Measurements from ENCODE around the gene BRD1.
A peak's percentile ranks its signal among the peaks of the same experiment; 100 is the strongest.
"Not testable (repeated sequence)": the region's sequence is repeated elsewhere in the genome, so short reads cannot be mapped to it uniquely, and the experiment has no call there.

The BRD1 gene

GRCh38 chr22:49762571-49762970 lies 65.1 kb downstream of the BRD1 start:
- not testable (repeated sequence) for H3K27me3 Mint-ChIP-seq, H3K4me3 Mint-ChIP-seq, H3K9me3 Mint-ChIP-seq, H3K36me3 Mint-ChIP-seq, H3K27ac Mint-ChIP-seq, DNase-seq
- CTCF ChIA-PET = interaction anchor here (0.9 kb wide), 1 partner anchor 268 kb away, joined by 3 read pairs; no protein-coding TSS in a partner anchor
- peaks cover 19% of the 10 kb centered on the region for H3K4me1 Mint-ChIP-seq

DNA sequence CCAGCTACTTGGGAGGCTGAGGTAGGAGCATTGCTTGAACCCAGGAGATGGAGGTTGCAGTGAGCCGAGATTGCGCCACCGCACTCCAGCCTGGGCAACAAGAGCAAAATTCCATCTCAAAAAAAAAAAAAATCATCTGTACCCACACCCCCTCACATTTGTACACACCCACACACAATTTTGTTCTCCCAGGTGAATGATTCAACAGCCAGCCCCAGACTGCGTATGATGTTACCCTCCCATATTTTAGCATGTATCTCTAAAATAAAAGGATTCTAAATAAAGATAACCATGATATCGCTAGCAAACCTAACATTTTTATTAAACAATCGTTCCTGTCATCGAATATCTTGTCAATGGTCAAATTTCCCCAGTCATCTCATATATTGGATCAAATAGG lies 65.8 kb downstream of the BRD1 start:
- Mint-ChIP-seq H3K4me3 (no peak overlapping the region), H3K9me3 (peaks cover 1% of the 10 kb centered on the region)

DNA sequence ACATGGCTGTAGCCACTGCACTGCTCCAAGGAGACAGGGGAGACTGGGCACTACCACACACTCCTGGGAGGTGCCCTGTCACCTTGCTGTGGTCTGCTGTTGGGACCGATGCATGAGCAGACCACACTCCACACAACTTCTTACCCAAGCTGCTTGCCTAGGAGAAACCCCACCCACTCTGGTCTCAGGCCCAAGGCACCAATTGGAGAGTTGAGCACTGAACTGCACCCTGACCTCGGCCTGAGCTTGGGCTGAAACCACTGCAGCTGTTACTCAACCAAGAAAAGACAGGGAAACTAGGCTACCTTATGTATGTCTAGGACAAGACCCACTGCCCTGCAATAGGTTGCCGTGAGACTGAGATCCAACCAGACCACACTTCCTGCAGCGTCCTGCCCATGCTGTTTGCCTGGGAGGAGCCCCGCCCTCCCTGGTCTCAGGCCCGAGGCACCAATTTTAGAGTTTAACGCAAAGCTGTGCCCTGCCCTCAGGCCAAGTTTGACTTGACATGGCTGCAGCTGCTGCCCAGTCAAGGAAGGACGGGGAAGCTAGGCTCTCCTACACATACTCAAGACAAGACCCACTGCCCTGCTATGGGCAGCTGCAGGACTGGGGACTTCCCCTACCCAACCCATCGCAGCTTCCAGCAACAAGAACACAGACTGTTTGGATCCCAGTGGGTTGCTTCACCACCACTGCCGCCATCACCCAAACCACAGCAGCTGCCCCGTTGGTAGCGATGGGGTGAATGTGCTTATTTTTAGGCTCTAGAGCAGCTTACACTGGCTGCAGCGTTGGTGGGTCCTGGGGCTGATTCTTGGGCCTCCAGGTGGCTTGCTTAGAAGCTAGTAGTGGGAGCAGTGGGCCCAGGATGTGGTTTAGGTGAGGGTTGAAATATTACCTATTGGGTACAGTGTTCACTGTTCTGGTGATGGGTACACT lies 66.8 kb downstream of the BRD1 start:
- Mint-ChIP-seq H3K36me3 (no peaks in the 10 kb centered on the region), H3K27me3 (peaks cover 6% of the 10 kb centered on the region), H3K4me3 (no peak overlapping the region), H3K27ac (no peak overlapping the region), H3K4me1 (peaks cover 19% of the 10 kb centered on the region), H3K9me3 (no peaks in the 10 kb centered on the region)
- CTCF ChIA-PET = interaction anchor here (0.9 to 1.0 kb wide), 2 partner anchors 35 to 233 kb away, joined by 3 read pairs; no protein-coding TSS in a partner anchor
- DNase-seq = peak; percentile 38

More for the DNA sequence above, 65.8 kb downstream of the BRD1 start:
- H3K4me1 Mint-ChIP-seq = peaks cover 19% of the 10 kb centered on the region
- CTCF ChIA-PET = interaction anchor here (0.9 to 1.0 kb wide), 2 partner anchors 232 to 269 kb away, joined by 3 read pairs; no protein-coding TSS in a partner anchor
- no peak overlapping the region for H3K27ac Mint-ChIP-seq
- H3K27me3 Mint-ChIP-seq = peaks cover 3% of the 10 kb centered on the region
- DNase-seq = no peak
- no peaks in the 10 kb centered on the region for H3K36me3 Mint-ChIP-seq

GRCh38 chr22:49760280-49760629 lies 67.4 kb downstream of the BRD1 start:
- peaks cover 6% of the 10 kb centered on the region for H3K27me3 Mint-ChIP-seq
- no peaks in the 10 kb centered on the region for H3K36me3 Mint-ChIP-seq
- peaks cover 19% of the 10 kb centered on the region for H3K4me1 Mint-ChIP-seq
- no peak overlapping the region for H3K4me3 Mint-ChIP-seq
- H3K27ac Mint-ChIP-seq = no peak overlapping the region
- no peaks in the 10 kb centered on the region for H3K9me3 Mint-ChIP-seq
- DNase-seq = no peak
- CTCF ChIA-PET = no interaction called here

DNA sequence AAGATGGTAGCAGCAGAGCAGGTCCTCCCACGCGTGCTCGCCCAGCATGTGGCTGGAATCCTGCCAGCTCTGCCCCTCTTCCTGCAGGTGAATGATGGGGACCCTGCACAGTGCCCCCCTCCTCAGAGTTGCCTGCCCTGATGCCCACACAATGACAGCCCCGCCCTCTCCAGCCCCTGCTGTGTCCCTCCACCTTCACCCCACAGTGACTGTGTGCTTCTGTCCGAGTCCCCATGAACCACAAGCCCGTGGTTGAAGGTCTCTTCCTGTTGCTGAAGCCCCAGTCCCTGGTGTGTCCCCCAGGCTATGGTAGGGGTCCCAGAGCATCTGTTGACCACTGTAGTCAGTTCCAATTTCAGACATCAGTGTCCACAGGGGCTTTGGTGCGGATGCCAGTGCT lies 71.0 kb downstream of the BRD1 start:
- CTCF ChIA-PET = no interaction called here
- H3K27ac Mint-ChIP-seq = no peak overlapping the region
- DNase-seq = no peak
- H3K4me1 Mint-ChIP-seq = peaks cover 14% of the 10 kb centered on the region
- H3K27me3 Mint-ChIP-seq = peaks cover 6% of the 10 kb centered on the region
- no peaks in the 10 kb centered on the region for H3K36me3 Mint-ChIP-seq
- H3K9me3 Mint-ChIP-seq = no peaks in the 10 kb centered on the region
- H3K4me3 Mint-ChIP-seq = no peak overlapping the region

- Mint-ChIP-seq H3K4me3 (no peak overlapping the region), H3K9me3 (no peaks in the 10 kb centered on the region), H3K27me3 (peaks cover 6% of the 10 kb centered on the region), H3K36me3 (no peaks in the 10 kb centered on the region), H3K4me1 (peaks cover 12% of the 10 kb centered on the region), H3K27ac (no peak overlapping the region)
- DNase-seq = no peak
- CTCF ChIA-PET = no interaction called here
Observed at GRCh38 chr22:49756201-49756600, 71.5 kb downstream of the BRD1 start.

DNA sequence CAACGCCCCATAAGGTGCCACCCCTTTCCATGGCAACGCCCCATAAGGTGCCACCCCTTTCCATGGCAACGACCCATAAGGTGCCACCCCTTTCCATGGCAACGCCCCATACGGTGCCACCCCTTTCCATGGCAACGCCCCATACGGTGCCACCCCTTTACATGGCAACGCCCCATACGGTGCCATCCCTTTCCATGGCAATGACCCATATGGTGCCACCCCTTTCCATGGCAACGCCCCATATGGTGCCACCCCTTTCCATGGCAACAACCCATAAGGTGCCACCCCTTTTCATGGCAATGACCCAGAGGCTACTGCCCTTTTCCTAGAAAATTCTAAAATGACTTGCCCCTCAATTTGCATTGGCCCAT lies 72.1 kb downstream of the BRD1 start:
- Mint-ChIP-seq H3K4me1 (peaks cover 6% of the 10 kb centered on the region), H3K36me3 (no peaks in the 10 kb centered on the region), H3K4me3 (no peak overlapping the region), H3K27ac (no peak overlapping the region), H3K27me3 (peaks cover 6% of the 10 kb centered on the region), H3K9me3 (no peaks in the 10 kb centered on the region)
- no peak for DNase-seq
- CTCF ChIA-PET = no interaction called here

DNA sequence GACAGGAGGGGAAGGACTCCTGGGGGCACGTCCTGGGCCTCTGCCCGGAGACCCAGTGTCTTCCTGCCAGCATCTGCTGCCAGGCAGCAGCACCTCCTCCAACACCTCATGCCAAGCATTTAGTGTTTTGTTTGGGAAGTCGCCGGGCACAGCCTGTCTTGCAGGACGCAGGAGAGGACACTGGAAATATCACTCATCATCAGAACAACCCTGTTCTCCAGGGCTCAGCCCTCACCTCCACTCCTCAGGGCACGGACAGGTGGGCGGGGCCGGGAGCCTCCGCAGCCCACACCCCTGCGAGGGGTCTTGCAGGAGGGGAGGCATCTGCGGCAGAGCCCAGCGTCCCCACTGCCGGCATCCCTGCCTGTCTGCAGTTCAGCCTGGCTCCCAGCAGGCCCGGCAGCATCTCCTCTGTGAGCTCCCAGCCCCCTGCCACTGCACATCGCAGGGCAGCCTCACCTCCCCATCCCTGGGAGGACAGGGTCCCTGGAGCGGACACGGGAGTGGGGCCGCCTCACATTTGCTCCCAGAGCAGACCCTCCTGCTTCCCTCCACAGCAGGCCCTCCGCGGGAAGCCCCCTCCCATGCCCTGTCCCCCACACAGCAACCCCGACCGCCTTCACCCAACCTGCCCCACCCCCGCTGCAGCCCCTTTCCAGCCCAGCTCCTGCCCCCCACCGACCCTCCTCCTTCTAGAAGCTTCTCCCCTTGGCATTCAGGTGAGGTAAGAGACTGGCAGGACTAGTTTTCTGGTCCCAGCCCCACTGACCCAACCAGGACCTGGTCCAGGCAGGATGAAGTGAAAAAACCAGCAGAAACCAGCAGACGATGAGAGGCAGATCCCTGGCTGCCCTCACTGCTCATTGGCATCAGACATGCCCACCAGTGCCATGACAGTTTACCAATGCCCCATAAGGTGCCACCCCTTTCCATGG lies 72.7 kb downstream of the BRD1 start:
- DNase-seq = no peak
- CTCF ChIA-PET = no interaction called here
- Mint-ChIP-seq H3K9me3 (no peaks in the 10 kb centered on the region), H3K36me3 (no peaks in the 10 kb centered on the region), H3K27me3 (peaks cover 6% of the 10 kb centered on the region), H3K4me3 (no peak overlapping the region), H3K4me1 (no peaks in the 10 kb centered on the region), H3K27ac (no peak overlapping the region)

DNA sequence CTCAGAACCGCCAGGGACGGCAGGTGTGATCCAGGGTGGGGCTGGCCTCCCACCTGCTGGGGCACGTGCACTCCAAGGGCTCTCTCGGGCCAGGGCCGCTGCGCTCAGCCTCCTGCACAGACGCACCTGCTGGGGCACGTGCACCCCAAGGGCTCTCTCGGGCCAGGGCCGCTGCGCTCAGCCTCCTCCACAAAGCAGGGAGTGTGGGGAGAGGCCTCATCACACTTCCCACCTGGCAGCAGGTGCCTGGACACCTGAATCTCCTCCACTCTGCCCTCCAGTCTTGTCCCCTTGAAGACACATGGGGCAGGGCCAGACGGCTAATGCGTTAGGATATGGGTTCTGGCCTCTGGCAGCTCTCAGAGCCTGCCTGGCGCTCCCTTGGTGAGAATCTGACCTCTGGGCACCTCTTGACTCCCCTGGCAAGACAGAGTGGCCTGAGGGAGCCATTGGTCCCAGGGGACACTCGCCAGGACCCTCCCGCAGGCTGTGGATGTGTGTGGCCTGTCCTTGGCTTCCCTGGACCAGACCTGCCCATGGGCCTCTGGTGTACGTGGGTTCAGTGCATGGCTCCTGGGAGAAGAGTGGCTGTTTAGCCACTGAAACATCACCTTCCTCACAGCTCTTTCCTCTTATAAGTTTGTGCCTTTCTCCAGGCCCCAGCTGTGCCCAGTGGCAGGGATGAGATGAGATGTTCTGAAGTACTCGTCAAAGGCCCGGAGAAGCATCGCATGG lies 73.5 kb downstream of the BRD1 start:
- Mint-ChIP-seq H3K36me3 (no peaks in the 10 kb centered on the region), H3K27me3 (peaks cover 8% of the 10 kb centered on the region), H3K4me3 (no peak overlapping the region), H3K9me3 (no peaks in the 10 kb centered on the region), H3K27ac (no peak overlapping the region), H3K4me1 (no peaks in the 10 kb centered on the region)
- no peak for DNase-seq
- CTCF ChIA-PET = no interaction called here

DNA sequence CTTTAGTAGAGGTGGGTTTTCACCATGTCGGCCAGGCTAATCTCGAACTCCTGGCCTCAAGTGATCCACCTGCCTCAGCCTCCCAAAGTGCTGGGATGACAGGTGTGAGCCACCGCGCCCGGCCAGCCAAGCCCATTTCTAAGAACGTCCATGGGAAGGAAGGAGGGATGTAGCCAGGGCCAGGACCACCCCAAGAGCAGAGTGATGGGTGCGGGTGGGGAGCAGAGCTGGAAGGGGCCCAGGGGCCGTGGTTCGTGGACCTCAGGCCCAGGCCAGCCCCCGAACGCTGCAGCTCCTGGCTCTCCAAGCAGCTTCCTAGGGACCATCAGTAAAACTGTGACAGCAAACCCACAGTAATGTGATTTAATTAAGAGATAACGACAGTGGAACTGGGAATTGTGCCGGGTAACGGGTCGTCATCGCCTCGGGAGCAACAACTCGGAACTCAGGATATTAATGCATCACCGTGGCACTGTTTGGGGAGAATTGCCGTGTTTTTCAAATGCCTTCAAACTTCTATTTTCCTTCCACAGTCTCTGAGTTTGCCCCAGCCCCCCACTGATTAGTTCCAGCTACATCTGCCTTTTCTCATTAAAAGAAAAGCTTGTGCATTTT lies 74.3 kb downstream of the BRD1 start:
- H3K9me3 Mint-ChIP-seq = no peaks in the 10 kb centered on the region

DNA sequence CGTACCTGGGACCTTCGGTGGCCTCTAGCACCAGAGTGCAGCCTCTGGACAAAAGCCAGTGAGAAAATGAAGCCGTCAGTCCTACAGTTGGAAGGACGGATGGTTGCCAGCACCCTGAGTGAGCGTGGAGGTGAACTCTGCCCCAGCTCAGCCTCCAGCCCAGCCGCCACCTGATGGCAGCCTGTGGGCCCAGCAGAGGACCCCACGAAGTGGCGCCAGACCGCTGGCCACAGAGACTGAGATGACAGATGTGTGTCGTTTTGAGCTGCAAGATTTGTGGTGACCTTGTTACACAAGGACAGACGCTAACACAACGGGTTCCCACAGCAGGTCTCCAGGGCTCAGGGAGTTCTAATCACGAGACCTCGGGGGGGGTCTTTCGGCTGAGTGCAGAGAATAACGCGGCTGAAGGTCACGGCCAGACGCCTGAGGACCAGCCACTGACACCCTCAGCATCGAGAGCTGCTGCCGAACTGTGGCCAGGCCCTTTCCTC lies 75.0 kb downstream of the BRD1 start:
- DNase-seq = no peak
- no peaks in the 10 kb centered on the region for H3K36me3 Mint-ChIP-seq

More for the DNA sequence above, 74.3 kb downstream of the BRD1 start:
- Mint-ChIP-seq H3K27me3 (peaks cover 15% of the 10 kb centered on the region), H3K36me3 (no peaks in the 10 kb centered on the region), H3K4me1 (no peaks in the 10 kb centered on the region), H3K4me3 (no peak overlapping the region), H3K27ac (no peak overlapping the region)
- CTCF ChIA-PET = no interaction called here
- no peak for DNase-seq

DNA sequence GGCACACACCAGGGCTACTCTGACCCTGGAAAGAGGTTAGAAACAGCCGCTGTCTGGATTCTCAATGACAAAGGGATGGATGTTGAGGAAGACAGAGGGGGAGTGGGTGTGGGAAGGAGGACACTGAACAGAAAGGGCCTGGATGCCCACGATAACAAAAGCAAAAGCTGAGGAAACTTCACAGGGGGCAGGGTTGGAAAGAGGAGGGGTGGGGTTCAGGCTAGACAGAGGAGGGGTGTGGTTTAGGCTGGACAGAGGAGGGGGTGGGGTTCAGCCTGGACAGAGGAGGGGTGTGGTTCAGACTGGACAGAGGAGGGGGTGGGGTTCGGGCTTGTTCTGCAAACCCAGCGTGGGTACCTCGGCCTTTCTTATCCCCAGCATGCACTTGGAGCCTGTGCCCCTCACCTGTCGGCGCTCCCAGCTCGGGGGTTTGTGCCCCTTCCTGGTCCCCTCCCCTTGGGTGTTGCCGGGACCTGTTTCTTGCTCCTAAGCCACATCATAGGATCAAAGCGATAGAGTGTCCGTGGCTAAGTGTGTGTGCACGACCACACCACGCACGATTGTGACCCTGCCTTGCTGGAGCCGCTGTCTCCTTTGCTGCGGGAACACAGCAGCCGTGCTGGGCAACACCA lies 75.6 kb downstream of the BRD1 start:
- DNase-seq = no peak
- H3K36me3 Mint-ChIP-seq = no peaks in the 10 kb centered on the region
- no peak overlapping the region for H3K27ac Mint-ChIP-seq
- H3K27me3 Mint-ChIP-seq = peaks cover 19% of the 10 kb centered on the region
- H3K9me3 Mint-ChIP-seq = peaks cover 10% of the 10 kb centered on the region
- CTCF ChIA-PET = no interaction called here
- H3K4me1 Mint-ChIP-seq = no peaks in the 10 kb centered on the region
- no peak overlapping the region for H3K4me3 Mint-ChIP-seq

More for the DNA sequence above, 75.0 kb downstream of the BRD1 start:
- H3K9me3 Mint-ChIP-seq = peaks cover 5% of the 10 kb centered on the region
- peaks cover 18% of the 10 kb centered on the region for H3K27me3 Mint-ChIP-seq
- H3K4me3 Mint-ChIP-seq = no peak overlapping the region
- H3K27ac Mint-ChIP-seq = no peak overlapping the region
- H3K4me1 Mint-ChIP-seq = no peaks in the 10 kb centered on the region
- CTCF ChIA-PET = no interaction called here

- no peaks in the 10 kb centered on the region for H3K36me3 Mint-ChIP-seq
- no peak for DNase-seq
- peaks cover 14% of the 10 kb centered on the region for H3K9me3 Mint-ChIP-seq
- H3K27me3 Mint-ChIP-seq = peaks cover 13% of the 10 kb centered on the region
- H3K4me1 Mint-ChIP-seq = no peaks in the 10 kb centered on the region
- CTCF ChIA-PET = no interaction called here
- H3K4me3 Mint-ChIP-seq = no peak overlapping the region
- no peak overlapping the region for H3K27ac Mint-ChIP-seq
Observed at GRCh38 chr22:49751318-49751965, 76.2 kb downstream of the BRD1 start.
